BJ (cell line): ENCODE data around the gene ABRACL. TPM values are rescaled to one million over a fixed set of nuclear protein-coding genes. Genes with fewer than 3 reads are reported as not detected.
A peak's percentile ranks its signal among the peaks of the same experiment; 100 is the strongest.

ENCODE experiments used
- CTCF ChIA-PET: fragments of 350-600 bp; formaldehyde crosslinking; extraction: SDS; loops from one replicate; lab custom pipeline; 2021; ENCODE audit warnings: antibody characterized with exemption, inconsistent platforms; lab: Yijun Ruan, JAX
- POLR2A ChIA-PET: fragments of 300-600 bp; sonication (Branson Sonifier 250); formaldehyde crosslinking; extraction: SDS; loops from one replicate; lab custom pipeline; 2021; ENCODE audit warnings: antibody characterized with exemption; lab: Charles Lee
- DNase-seq: peaks from one replicate; pipeline ENCODE4 v3.0.0-alpha.2; 2011; ENCODE audit warnings: low read depth
- H3K27me3 ChIP-seq: 2 replicates; pipeline ENCODE4 v1.6.0; 2011; ENCODE audit warnings: low read length; ENCODE audit not compliant: control insufficient read depth, insufficient read depth
- H3K36me3 ChIP-seq: 2 replicates; pipeline ENCODE4 v1.5.1; 2011; ENCODE audit warnings: low read length; ENCODE audit not compliant: control insufficient read depth, insufficient read depth
- H3K4me3 ChIP-seq: 2 replicates; pipeline ENCODE4 v1.5.1; 2011; ENCODE audit warnings: low read depth, mild to moderate bottlenecking, control low read depth, low read length
- CTCF ChIP-seq: IDR thresholded peaks from 2 replicates; pipeline ENCODE4 v1.5.1; 2011; ENCODE audit warnings: low read depth, mild to moderate bottlenecking, control low read depth, inconsistent platforms, low read length, moderate library complexity; ENCODE audit not compliant: insufficient read depth
- polyA plus RNA-seq: library from polyadenylated mRNA; depleted of rRNA; stranded (reverse); fragments of >200 nt; gene quantifications from 2 replicates; pipeline ENCODE4 v1.2.3, GENCODE V29; 2011

ABRACL gene
- polyA plus RNA-seq, 1 experiment: 13.1 TPM

GRCh38 chr6:138987080-138987642 lies 41.4 kb upstream of the ABRACL start:
- Histone ChIP-seq H3K4me3 (peak overlapping the region; percentile 93), H3K27me3 (no peaks in the 10 kb centered on the region), H3K36me3 (no peaks in the 10 kb centered on the region)
- no peak for DNase-seq
- CTCF ChIA-PET: interaction anchor here (0.6 to 6.3 kb wide), 8 partner anchors 11 to 626 kb away, joined by 3 to 50 read pairs (median 3); no protein-coding TSS in a partner anchor
- POLR2A ChIA-PET: no interaction called here
- no peak for TF ChIP-seq CTCF

- POLR2A ChIA-PET: interaction anchor here (0.6 kb wide), 1 partner anchor 1590 kb away, joined by 5 read pairs; no protein-coding TSS in a partner anchor
Observed at GRCh38 chr6:138987643-138988468, 40.7 kb upstream of the ABRACL start, which contains the start of gene REPS1. REPS1 (minus strand) TSS chr6:138988253; CDS start chr6:138987682, 571 bp downstream.

GRCh38 chr6:138988469-138988834 lies 40.1 kb upstream of the ABRACL start:
- CTCF ChIA-PET: interaction anchor here (0.7 to 6.3 kb wide), 7 partner anchors 23 to 182 kb away, joined by 3 to 50 read pairs (median 3); no protein-coding TSS in a partner anchor

More at GRCh38 chr6:138987643-138988468, 40.7 kb upstream of the ABRACL start, which contains the start of gene REPS1:
- TF ChIP-seq CTCF: peak; percentile 80
- no peak for DNase-seq
- H3K36me3 ChIP-seq: no peaks in the 10 kb centered on the region
- CTCF ChIA-PET: interaction anchor here (0.6 to 6.3 kb wide), 9 partner anchors 12 to 182 kb away, joined by 3 to 50 read pairs (median 4); no protein-coding TSS in a partner anchor
- peak within 1 kb of the TSS; percentile 93 for H3K4me3 ChIP-seq
- no peaks in the 10 kb centered on the region for H3K27me3 ChIP-seq

GRCh38 chr6:138989098-138989983 lies 39.2 kb upstream of the ABRACL start:
- ChIA-PET POLR2A (no interaction called here), CTCF (interaction anchor here (0.6 to 6.3 kb wide), 10 partner anchors 22 to 183 kb away, joined by 3 to 50 read pairs (median 4); no protein-coding TSS in a partner anchor)
- Histone ChIP-seq H3K36me3 (no peaks in the 10 kb centered on the region), H3K4me3 (no peak overlapping the region), H3K27me3 (no peaks in the 10 kb centered on the region)
- no peak for DNase-seq
- TF ChIP-seq CTCF: no peak

More at GRCh38 chr6:138988469-138988834, 40.1 kb upstream of the ABRACL start:
- Histone ChIP-seq H3K27me3 (no peaks in the 10 kb centered on the region), H3K36me3 (no peaks in the 10 kb centered on the region), H3K4me3 (peak overlapping the region; percentile 93)
- no peak for TF ChIP-seq CTCF
- POLR2A ChIA-PET: no interaction called here
- DNase-seq: no peak
